ENCODE results near the gene BPI. TPM values are rescaled to one million over a fixed set of nuclear protein-coding genes. Genes with fewer than 3 reads are reported as not detected.
"Not testable (repeated sequence)": the region's sequence is repeated elsewhere in the genome, so short reads cannot be mapped to it uniquely, and the experiment has no call there.

BPI gene
- total RNA-seq, 1 donor from 2014 or later = not detected

DNA sequence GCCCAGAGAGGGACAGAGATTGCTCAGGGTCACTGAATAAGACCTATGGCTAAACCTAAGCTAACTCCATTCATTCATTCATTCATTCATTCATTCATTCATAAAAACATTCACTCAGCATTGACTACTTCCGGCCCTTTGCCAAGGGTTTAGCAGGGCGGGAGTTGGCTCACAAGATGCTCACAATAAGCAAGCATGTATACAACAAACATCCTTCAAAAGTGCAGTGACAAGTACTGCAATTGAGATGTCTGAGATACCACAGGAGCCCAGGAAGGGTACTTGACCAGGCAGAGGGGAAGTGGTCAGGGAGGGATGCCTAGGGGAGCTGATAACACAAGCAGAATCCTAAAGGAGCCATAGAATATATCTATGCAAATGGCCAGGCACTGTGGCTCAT lies 25.2 kb upstream of the BPI start:
- no peaks in the 10 kb centered on the region for H3K36me3 ChIP-seq
- H3K4me1 ChIP-seq = no peaks in the 10 kb centered on the region
- H3K9me3 Mint-ChIP-seq = peaks cover 21% of the 10 kb centered on the region
- H3K79me2 ChIP-seq (ENCODE audit: low read depth) = no peaks in the 10 kb centered on the region
- H3F3A ChIP-seq (ENCODE audit: low read depth) = peaks cover 6% of the 10 kb centered on the region
- DNase-seq (ENCODE audit: low spot score) = no peak
- no peak overlapping the region for H3K27ac Mint-ChIP-seq
- H2AFZ ChIP-seq (replicated peaks) = no peak overlapping the region
- no peak overlapping the region for H3K9ac ChIP-seq
- no peaks in the 10 kb centered on the region for H4K20me1 ChIP-seq (ENCODE audit: low read depth)
- H3K27me3 ChIP-seq = no peaks in the 10 kb centered on the region
- no peaks in the 10 kb centered on the region for H3K9me3 ChIP-seq (ENCODE audit: low read depth)
- H3K4me3 Mint-ChIP-seq = no peak overlapping the region
- no peak overlapping the region for H3K4me3 ChIP-seq
- peaks cover 23% of the 10 kb centered on the region for H3K4me1 Mint-ChIP-seq
- H3K36me3 Mint-ChIP-seq = no peaks in the 10 kb centered on the region
- H3K27ac ChIP-seq = no peak overlapping the region
- peaks cover 10% of the 10 kb centered on the region for H3K27me3 Mint-ChIP-seq (ENCODE audit: insufficient read depth, low read depth)
- peak overlapping the region; percentile 59 for H3K4me2 ChIP-seq
- TF ChIP-seq EZH2 (IDR thresholded peaks at IDR 0.05) = no peak
- TF ChIP-seq EZH2phosphoT487 (IDR thresholded peaks at IDR 0.05) = no peak
- no peak for TF ChIP-seq CTCF (IDR thresholded peaks at IDR 0.05)

DNA sequence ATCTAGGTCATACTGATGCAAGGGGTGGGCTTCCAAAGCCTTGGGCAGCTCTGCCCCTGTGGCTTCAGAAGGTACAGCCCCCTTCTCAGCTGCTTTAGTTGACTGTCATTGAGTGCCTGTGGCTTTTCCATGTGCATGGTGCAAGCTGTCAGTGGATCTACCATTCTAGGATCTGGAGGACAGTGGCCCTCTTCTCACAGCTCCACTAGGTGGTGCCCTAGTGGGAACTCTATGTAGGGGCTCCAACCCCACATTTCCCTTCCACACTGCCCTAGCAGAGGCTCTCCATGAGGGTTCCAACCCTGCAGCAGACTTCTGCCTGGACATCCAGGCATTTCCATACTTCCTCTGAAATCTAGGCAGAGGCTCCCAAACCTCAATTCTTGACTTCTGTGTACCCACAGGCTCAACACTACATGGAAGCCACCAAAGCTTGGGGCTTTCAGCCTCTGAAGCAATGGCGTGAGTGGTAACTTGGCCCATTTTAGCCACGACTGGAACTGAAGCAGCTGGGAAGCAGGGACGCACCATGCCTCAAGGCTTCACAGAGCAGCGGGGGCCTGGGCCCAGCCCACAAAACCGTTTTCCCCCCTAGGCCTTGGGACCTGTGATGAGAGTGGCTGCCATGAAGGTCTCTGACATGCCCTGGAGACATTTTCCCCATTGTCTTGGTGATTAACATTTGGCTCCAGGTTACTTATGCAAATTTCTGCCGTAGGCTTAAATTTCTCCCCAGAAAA lies 22.6 kb upstream of the BPI start:
- not testable (repeated sequence) for H3K27ac Mint-ChIP-seq

GRCh38 chr20:38283236-38283635 lies 20.7 kb upstream of the BPI start:
- H3K79me2 ChIP-seq (ENCODE audit: low read depth) = no peaks in the 10 kb centered on the region
- TF ChIP-seq EZH2 (IDR thresholded peaks at IDR 0.05) = no peak
- TF ChIP-seq CTCF (IDR thresholded peaks at IDR 0.05) = no peak
- TF ChIP-seq EZH2phosphoT487 (IDR thresholded peaks at IDR 0.05) = no peak
- H4K20me1 ChIP-seq (ENCODE audit: low read depth) = no peaks in the 10 kb centered on the region
- H3K4me1 ChIP-seq = peaks cover 8% of the 10 kb centered on the region
- no peak overlapping the region for H3K4me3 Mint-ChIP-seq
- H3K9me3 ChIP-seq (ENCODE audit: low read depth) = no peaks in the 10 kb centered on the region
- H3K9me3 Mint-ChIP-seq = peaks cover 22% of the 10 kb centered on the region
- no peak overlapping the region for H2AFZ ChIP-seq (replicated peaks)
- no peak overlapping the region for H3K9ac ChIP-seq
- no peak overlapping the region for H3K4me2 ChIP-seq
- peaks cover 3% of the 10 kb centered on the region for H3K27me3 Mint-ChIP-seq (ENCODE audit: insufficient read depth, low read depth)
- H3K4me1 Mint-ChIP-seq = peaks cover 33% of the 10 kb centered on the region
- no peaks in the 10 kb centered on the region for H3K27me3 ChIP-seq
- peak overlapping the region; percentile 11 for H3K27ac Mint-ChIP-seq
- no peaks in the 10 kb centered on the region for H3K36me3 Mint-ChIP-seq
- no peak for DNase-seq (ENCODE audit: low spot score)
- no peaks in the 10 kb centered on the region for H3K36me3 ChIP-seq
- H3K27ac ChIP-seq = no peak overlapping the region
- no peak overlapping the region for H3K4me3 ChIP-seq
- H3F3A ChIP-seq (ENCODE audit: low read depth) = peaks cover 3% of the 10 kb centered on the region

More for the DNA sequence above, 22.6 kb upstream of the BPI start:
- not testable (repeated sequence) for H3K27me3 Mint-ChIP-seq (ENCODE audit: insufficient read depth, low read depth); H3K4me3 Mint-ChIP-seq; H3K79me2 ChIP-seq (ENCODE audit: low read depth); H3K4me2 ChIP-seq; H3K36me3 Mint-ChIP-seq; H3K4me3 ChIP-seq; H3F3A ChIP-seq (ENCODE audit: low read depth); H3K4me1 ChIP-seq; H2AFZ ChIP-seq (replicated peaks); H3K9me3 ChIP-seq (ENCODE audit: low read depth); H3K27ac ChIP-seq; H3K9ac ChIP-seq; DNase-seq (ENCODE audit: low spot score); H3K27me3 ChIP-seq; H4K20me1 ChIP-seq (ENCODE audit: low read depth); H3K36me3 ChIP-seq
- peaks cover 22% of the 10 kb centered on the region for H3K9me3 Mint-ChIP-seq
- H3K4me1 Mint-ChIP-seq = peaks cover 25% of the 10 kb centered on the region

GRCh38 chr20:38284066-38284650 lies 19.8 kb upstream of the BPI start:
- H2AFZ ChIP-seq (replicated peaks); H3K4me3 Mint-ChIP-seq; H3F3A ChIP-seq (ENCODE audit: low read depth); H3K27me3 ChIP-seq; H3K27ac Mint-ChIP-seq; H3K9me3 ChIP-seq (ENCODE audit: low read depth); H3K9ac ChIP-seq; H3K4me3 ChIP-seq; H3K4me1 ChIP-seq; DNase-seq (ENCODE audit: low spot score); H3K4me2 ChIP-seq; H3K36me3 ChIP-seq; H3K27me3 Mint-ChIP-seq (ENCODE audit: insufficient read depth, low read depth); H3K36me3 Mint-ChIP-seq; H3K27ac ChIP-seq; H4K20me1 ChIP-seq (ENCODE audit: low read depth); H3K79me2 ChIP-seq (ENCODE audit: low read depth): not testable (repeated sequence)
- peaks cover 26% of the 10 kb centered on the region for H3K4me1 Mint-ChIP-seq
- peaks cover 19% of the 10 kb centered on the region for H3K9me3 Mint-ChIP-seq
